Endodermal cell (in vitro differentiated cells): ENCODE data around the gene MSMP. TPM values are rescaled to one million over a fixed set of nuclear protein-coding genes. Genes with fewer than 3 reads are reported as not detected.

Source experiments
- DNase-seq: peaks from one replicate; pipeline ENCODE4 v3.0.0-alpha.2; 2017
- H3K27ac ChIP-seq: 2 replicates; pipeline ENCODE4 v1.5.1; 2013; ENCODE audit warnings: mild to moderate bottlenecking, low read depth, low read length, moderate library complexity
- H3K27me3 ChIP-seq: 2 replicates; pipeline ENCODE4 v1.6.1; 2013; ENCODE audit warnings: mild to moderate bottlenecking, low read length, moderate library complexity; ENCODE audit not compliant: insufficient read depth, control insufficient read depth, poor library complexity, severe bottlenecking
- H3K36me3 ChIP-seq: 2 replicates; pipeline ENCODE4 v1.7.0; 2013; ENCODE audit warnings: mild to moderate bottlenecking, low read length, moderate library complexity; ENCODE audit not compliant: control insufficient read depth, insufficient read depth
- H3K4me1 ChIP-seq: one replicate; pipeline ENCODE4 v1.7.0; 2013; ENCODE audit warnings: low read length; ENCODE audit not compliant: control insufficient read depth, insufficient read depth
- H3K4me3 ChIP-seq: 2 replicates; pipeline ENCODE4 v1.5.1; 2013; ENCODE audit warnings: mild to moderate bottlenecking, low read length, moderate library complexity
- H3K9ac ChIP-seq: 2 replicates; pipeline ENCODE4 v1.6.1; 2013; ENCODE audit warnings: mild to moderate bottlenecking, low read length, moderate library complexity; ENCODE audit not compliant: poor library complexity, severe bottlenecking; ENCODE audit errors: extremely low read depth
- H3K9me3 ChIP-seq: 2 replicates; pipeline ENCODE4 v1.6.1; 2013; ENCODE audit warnings: mild to moderate bottlenecking, low read length, moderate library complexity; ENCODE audit not compliant: control insufficient read depth
- H3K27ac Mint-ChIP-seq: 2 replicates; pipeline ENCODE4 v1.8.0; 2020; ENCODE audit warnings: mixed read lengths
- H3K27me3 Mint-ChIP-seq: 2 replicates; pipeline ENCODE4 v1.8.0; 2021; ENCODE audit warnings: mild to moderate bottlenecking, mixed read lengths; ENCODE audit not compliant: insufficient read depth
- H3K36me3 Mint-ChIP-seq: 2 replicates; pipeline ENCODE4 v1.8.0; 2020; ENCODE audit warnings: low read depth, mixed read lengths
- H3K4me1 Mint-ChIP-seq: 2 replicates; pipeline ENCODE4 v1.8.0; 2020; ENCODE audit warnings: mixed read lengths
- H3K4me3 Mint-ChIP-seq: 2 replicates; pipeline ENCODE4 v1.8.0; 2020; ENCODE audit warnings: mild to moderate bottlenecking, moderate library complexity, mixed read lengths
- H3K9me3 Mint-ChIP-seq: 2 replicates; pipeline ENCODE4 v1.8.0; 2020; ENCODE audit warnings: mild to moderate bottlenecking, mixed read lengths
- WGBS, 2 experiments: methylation state at CpG; one replicate each; pipeline versions ENCODE4 v1.1.5 to v1.1.7; 2013; ENCODE audit warnings: missing lambda C conversion rate in 2 of 2, mixed read lengths in 1 of 2; ENCODE audit not compliant: insufficient coverage in 1 of 2, insufficient read length in 1 of 2; 5-methylcytosine and 5-hydroxymethylcytosine counted together
- total RNA-seq, 2 donors: library from RNA; stranded (reverse); fragmentation: NEBNext Ultra II Directional in 1 of 2; extraction: Animal tissue kit (Norgen Biotek cat#: 25700) in 1 of 2; gene quantifications; 2 replicates in 1 of 2; 3 replicates in 1 of 2; pipeline ENCODE4 v1.2.1, GENCODE V29; 2021
- TF ChIP-seq, protein P1 (sequence below): fragments of 200-600 bp; sonication (generic); conservative IDR thresholded peaks from 2 replicates; pipeline ENCODE4 v1.5.0; 2021; ENCODE audit warnings: antibody characterized with exemption, mild to moderate bottlenecking

MSMP gene
- total RNA-seq, 2 donors from 2014 or later, result 0.66 TPM; not detected in 1

GRCh38 chr9:35789541-35789940 is 35.5 kb upstream of the MSMP start:
- Mint-ChIP-seq H3K36me3 (peaks cover 20% of the 10 kb centered on the region), H3K27me3 (peaks cover 5% of the 10 kb centered on the region), H3K27ac (no peak overlapping the region), H3K9me3 (no peaks in the 10 kb centered on the region), H3K4me3 (no peak overlapping the region), H3K4me1 (peaks cover 12% of the 10 kb centered on the region)
- no peaks in the 10 kb centered on the region for H3K27me3 ChIP-seq
- H3K9me3 ChIP-seq, result no peaks in the 10 kb centered on the region
- no peaks in the 10 kb centered on the region for H3K36me3 ChIP-seq
- H3K4me3 ChIP-seq, result no peak overlapping the region
- no peak overlapping the region for H3K9ac ChIP-seq
- TF ChIP-seq, protein P1, sequence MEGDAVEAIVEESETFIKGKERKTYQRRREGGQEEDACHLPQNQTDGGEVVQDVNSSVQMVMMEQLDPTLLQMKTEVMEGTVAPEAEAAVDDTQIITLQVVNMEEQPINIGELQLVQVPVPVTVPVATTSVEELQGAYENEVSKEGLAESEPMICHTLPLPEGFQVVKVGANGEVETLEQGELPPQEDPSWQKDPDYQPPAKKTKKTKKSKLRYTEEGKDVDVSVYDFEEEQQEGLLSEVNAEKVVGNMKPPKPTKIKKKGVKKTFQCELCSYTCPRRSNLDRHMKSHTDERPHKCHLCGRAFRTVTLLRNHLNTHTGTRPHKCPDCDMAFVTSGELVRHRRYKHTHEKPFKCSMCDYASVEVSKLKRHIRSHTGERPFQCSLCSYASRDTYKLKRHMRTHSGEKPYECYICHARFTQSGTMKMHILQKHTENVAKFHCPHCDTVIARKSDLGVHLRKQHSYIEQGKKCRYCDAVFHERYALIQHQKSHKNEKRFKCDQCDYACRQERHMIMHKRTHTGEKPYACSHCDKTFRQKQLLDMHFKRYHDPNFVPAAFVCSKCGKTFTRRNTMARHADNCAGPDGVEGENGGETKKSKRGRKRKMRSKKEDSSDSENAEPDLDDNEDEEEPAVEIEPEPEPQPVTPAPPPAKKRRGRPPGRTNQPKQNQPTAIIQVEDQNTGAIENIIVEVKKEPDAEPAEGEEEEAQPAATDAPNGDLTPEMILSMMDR, result no peak
- DNase-seq, result no peak
- 70 to 82% methylated on average over 2 of the region's 2 CpGs for WGBS, 2 experiments
- no peak overlapping the region for H3K27ac ChIP-seq
- H3K4me1 ChIP-seq, result peaks cover 7% of the 10 kb centered on the region

DNA sequence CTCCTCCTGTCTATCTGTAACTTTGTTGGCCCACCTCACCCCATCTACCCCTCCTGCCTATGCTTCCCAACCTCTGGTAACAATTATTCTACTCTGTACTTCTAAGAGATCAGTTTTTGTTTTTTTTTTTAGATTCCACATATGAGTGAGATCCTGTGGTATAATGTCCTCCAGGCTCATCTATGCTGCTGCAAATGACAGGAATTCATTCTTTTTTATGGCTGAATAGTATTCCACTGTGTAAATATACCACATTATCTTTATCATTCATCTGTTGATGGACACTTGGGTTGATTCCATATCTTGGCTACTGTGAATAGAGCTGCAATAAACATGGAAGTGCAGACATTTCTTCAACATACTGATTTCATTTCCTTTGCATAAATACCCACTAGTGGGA is 29.3 kb upstream of the MSMP start:
- Histone ChIP-seq H3K4me3 (no peak overlapping the region), H3K27ac (no peak overlapping the region), H3K36me3 (no peaks in the 10 kb centered on the region), H3K9me3 (peaks cover 4% of the 10 kb centered on the region), H3K4me1 (no peaks in the 10 kb centered on the region), H3K9ac (no peak overlapping the region), H3K27me3 (no peaks in the 10 kb centered on the region)
- peaks cover 4% of the 10 kb centered on the region for H3K9me3 Mint-ChIP-seq
- TF ChIP-seq, protein P1, result no peak
- H3K36me3 Mint-ChIP-seq, result peaks cover 39% of the 10 kb centered on the region
- no peaks in the 10 kb centered on the region for H3K4me1 Mint-ChIP-seq
- H3K27me3 Mint-ChIP-seq, result no peaks in the 10 kb centered on the region
- no peak for DNase-seq
- no peak overlapping the region for H3K27ac Mint-ChIP-seq
- H3K4me3 Mint-ChIP-seq, result no peak overlapping the region

DNA sequence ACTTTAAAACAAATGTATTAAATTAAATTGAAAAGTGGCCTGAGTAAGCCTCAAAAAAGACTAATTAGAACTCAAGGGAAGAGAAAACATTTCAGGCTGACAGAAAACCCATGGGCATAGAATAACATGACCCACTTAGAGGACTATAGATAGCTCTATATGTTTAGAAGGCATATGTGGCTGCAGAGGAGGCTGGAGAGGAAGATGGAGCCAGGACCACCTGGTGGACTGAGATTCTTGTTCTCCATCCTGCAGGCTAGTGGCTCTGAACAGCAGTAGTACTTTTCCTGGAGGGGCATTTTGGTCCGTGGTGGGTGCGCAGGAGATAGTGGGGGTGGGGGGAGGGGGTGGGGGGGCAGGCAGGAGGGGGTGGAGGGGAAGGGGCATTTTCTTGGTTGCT is 27.0 kb upstream of the MSMP start:
- no peaks in the 10 kb centered on the region for H3K4me1 ChIP-seq
- WGBS, 2 experiments, result no CpG with 5 or more reads among the region's 2 CpGs
- no peak overlapping the region for H3K27ac ChIP-seq
- peaks cover 4% of the 10 kb centered on the region for H3K9me3 ChIP-seq
- H3K4me3 ChIP-seq, result no peak overlapping the region
- no peaks in the 10 kb centered on the region for H3K36me3 ChIP-seq
- TF ChIP-seq, protein P1, result no peak
- H3K9me3 Mint-ChIP-seq, result peaks cover 4% of the 10 kb centered on the region
- peaks cover 27% of the 10 kb centered on the region for H3K36me3 Mint-ChIP-seq
- H3K27me3 Mint-ChIP-seq, result no peaks in the 10 kb centered on the region
- H3K4me3 Mint-ChIP-seq, result no peak overlapping the region
- no peak for DNase-seq
- no peak overlapping the region for H3K27ac Mint-ChIP-seq
- H3K9ac ChIP-seq, result no peak overlapping the region
- no peaks in the 10 kb centered on the region for H3K27me3 ChIP-seq
- H3K4me1 Mint-ChIP-seq, result peaks cover 2% of the 10 kb centered on the region
